ENCODE results near the gene CYP4B1. TPM values are rescaled to one million over a fixed set of nuclear protein-coding genes. Genes with fewer than 3 reads are reported as not detected.

The CYP4B1 gene
- total RNA-seq, 4 donors from 2014 or later: 188 to 420 (median 269) TPM

- DNase-seq (ENCODE audit: low spot score) (no peak), ATAC-seq (ENCODE audit: low FRiP score) (peak; percentile 64)
- TF ChIP-seq CTCF (IDR thresholded peaks at IDR 0.05): no peak
These were observed 40.8 kb upstream of the CYP4B1 start for GRCh38 chr1:46757956-46758528.

GRCh38 chr1:46760558-46761166, 38.2 kb upstream of the CYP4B1 start:
- TF ChIP-seq CTCF (IDR thresholded peaks at IDR 0.05): no peak
- ATAC-seq (ENCODE audit: low FRiP score) (no peak), DNase-seq (ENCODE audit: low spot score) (no peak)

- ATAC-seq (ENCODE audit: low FRiP score) (no peak), DNase-seq (ENCODE audit: low spot score) (no peak)
- TF ChIP-seq CTCF (IDR thresholded peaks at IDR 0.05): no peak
These were observed 37.1 kb upstream of the CYP4B1 start for GRCh38 chr1:46761740-46762139.

GRCh38 chr1:46764402-46764801, 34.4 kb upstream of the CYP4B1 start:
- ATAC-seq (ENCODE audit: low FRiP score): no peak
- DNase-seq (ENCODE audit: low spot score): no peak
- no peak for TF ChIP-seq CTCF (IDR thresholded peaks at IDR 0.05)

GRCh38 chr1:46767649-46768282, 31.1 kb upstream of the CYP4B1 start:
- DNase-seq (ENCODE audit: low spot score): no peak
- TF ChIP-seq CTCF (IDR thresholded peaks at IDR 0.05): no peak
- no peak for ATAC-seq (ENCODE audit: low FRiP score)

- no peak for TF ChIP-seq CTCF (IDR thresholded peaks at IDR 0.05)
- no peak for ATAC-seq (ENCODE audit: low FRiP score)
These were observed 30.4 kb upstream of the CYP4B1 start for GRCh38 chr1:46768445-46768844.

More at GRCh38 chr1:46768445-46768844, 30.4 kb upstream of the CYP4B1 start:
- DNase-seq (ENCODE audit: low spot score): no peak
